ENCODE data around the gene PLSCR3. TPM values are rescaled to one million over a fixed set of nuclear protein-coding genes. Genes with fewer than 3 reads are reported as not detected.
A peak's percentile ranks its signal among the peaks of the same experiment; 100 is the strongest.

The PLSCR3 gene
- total RNA-seq, 1 donor from 2014 or later = 9.4 TPM

- DNase-seq = no peak
Observed at GRCh38 chr17:7426203-7426863, 32.0 kb upstream of the PLSCR3 start.

- DNase-seq = no peak
Observed at GRCh38 chr17:7425756-7426155, 31.4 kb upstream of the PLSCR3 start.

DNA sequence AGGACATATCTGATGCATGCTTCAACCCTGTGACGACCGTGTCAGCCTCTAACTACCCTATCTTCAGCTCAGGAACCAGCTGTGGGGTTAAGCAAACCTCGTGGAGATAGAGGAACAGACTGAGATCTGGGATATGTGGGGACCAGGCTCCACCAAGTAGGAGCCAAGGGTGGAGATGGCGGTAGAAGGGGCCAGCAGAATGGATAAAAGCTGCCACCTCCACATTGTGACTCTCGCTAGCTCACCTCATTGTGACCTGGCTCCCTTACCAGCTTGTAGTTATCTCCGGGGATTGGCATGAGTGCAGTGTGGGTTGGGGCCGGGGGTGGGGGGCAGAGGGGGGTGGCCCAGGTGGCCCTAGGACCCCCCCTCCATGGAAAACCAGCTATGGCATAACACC lies 31.0 kb upstream of the PLSCR3 start, which contains the start of gene SPEM2:
Gene SPEM2 (plus strand): TSS at position 301 of the 400 bp plus-strand sequence. CDS start 73 bp downstream, at position 374.
- DNase-seq = no peak

DNA sequence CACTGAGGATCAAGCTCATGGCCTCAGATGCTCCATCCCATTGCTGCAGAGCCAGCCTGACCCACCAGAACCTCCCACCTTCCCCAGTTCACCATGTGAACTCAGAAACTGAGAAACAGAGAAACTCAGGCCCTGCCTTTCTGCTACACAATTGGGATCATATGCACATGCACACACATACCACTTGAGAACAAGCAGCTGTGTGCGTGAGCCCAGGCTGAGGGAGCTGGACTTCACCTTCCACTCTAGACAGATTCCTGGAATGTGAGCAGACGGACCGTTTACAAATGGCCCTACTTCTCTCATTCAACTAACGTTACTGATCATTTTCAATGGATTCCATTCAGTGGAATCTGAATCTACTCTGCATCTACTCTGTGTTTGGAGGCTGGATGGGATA lies 29.4 kb upstream of the PLSCR3 start:
- DNase-seq = peak; percentile 50

DNA sequence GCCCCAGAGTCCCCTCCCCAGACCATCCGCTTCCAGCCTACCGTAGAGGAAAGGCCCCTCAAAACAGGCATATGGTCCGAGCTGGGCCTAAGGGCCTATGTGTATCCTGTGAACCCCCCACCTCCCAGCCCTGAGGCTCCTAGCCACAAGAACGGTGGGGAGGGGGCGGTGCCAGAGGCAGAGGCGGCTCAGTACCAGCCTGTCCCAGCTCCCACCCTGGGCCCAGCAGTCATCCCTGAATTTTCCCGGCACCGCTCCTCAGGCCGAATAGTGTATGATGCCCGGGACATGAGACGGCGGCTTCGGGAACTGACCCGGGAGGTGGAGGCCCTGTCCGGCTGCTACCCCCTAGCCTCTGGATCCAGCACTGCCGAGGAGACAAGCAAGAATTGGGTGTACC lies 26.9 kb upstream of the PLSCR3 start:
- no peak for DNase-seq

DNA sequence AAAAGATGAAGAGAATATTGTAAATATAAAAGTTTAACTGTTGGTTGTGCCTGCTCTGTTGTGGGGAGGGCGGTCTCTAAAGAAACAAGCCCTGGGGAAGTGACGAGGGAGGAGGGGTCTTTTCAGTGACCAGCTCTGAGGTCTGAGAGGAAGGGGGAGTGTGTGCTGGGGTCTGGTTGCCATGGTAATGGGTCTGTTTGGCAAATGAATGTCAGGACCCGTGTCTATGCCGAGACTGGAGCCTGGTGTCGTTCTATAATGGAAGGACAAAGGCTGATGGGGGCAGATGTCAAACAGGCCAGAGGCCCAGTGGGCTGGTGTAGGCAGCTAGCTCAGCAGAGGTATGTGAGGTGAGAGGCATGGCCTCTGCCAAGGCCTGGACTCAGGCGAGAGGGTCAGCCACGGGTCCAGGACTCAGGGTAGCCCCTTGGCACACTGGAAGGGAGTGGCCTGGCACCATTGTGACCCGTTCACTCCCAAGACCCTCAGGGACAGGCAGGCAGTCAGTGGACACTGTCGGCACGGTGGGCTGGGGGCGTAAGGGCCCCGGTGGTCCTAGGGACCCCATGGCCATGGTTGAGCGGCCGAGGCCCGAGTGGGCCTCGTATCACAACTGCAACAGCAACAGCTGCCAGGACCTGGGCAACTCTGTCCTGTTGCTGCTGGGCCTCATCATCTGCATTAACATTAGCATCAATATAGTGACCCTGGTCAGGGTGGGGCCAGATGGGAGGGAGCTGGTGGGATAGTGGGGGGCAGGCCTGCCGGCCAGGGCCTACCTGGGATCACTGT lies 25.7 kb upstream of the PLSCR3 start, which contains the start of gene SPEM1:
Gene SPEM1 (plus strand): TSS at position 506 of the 792 bp plus-strand sequence. CDS start 61 bp downstream, at position 567.
- no peak for DNase-seq

- no peak for DNase-seq
Observed at GRCh38 chr17:7418472-7419152, 24.3 kb upstream of the PLSCR3 start.

DNA sequence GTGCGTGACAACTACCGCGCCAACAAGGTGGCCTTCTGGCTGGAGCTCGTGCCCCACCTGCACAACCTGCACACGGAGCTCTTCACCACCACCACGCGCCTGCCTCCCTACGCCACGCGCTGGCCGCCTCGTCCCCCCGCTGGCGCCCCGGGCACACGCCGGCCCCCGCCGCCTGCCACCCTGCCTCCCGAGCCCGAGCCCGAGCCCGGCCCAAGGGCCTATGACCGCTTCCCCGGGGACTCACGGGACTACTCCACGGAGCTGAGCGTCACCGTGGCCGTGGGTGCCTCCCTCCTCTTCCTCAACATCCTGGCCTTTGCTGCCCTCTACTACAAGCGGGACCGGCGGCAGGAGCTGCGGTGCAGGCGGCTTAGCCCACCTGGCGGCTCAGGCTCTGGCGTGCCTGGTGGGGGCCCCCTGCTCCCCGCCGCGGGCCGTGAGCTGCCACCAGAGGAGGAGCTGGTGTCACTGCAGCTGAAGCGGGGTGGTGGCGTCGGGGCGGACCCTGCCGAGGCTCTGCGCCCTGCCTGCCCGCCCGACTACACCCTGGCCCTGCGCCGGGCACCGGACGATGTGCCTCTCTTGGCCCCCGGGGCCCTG lies 22.8 kb upstream of the PLSCR3 start:
- no peak for DNase-seq

DNA sequence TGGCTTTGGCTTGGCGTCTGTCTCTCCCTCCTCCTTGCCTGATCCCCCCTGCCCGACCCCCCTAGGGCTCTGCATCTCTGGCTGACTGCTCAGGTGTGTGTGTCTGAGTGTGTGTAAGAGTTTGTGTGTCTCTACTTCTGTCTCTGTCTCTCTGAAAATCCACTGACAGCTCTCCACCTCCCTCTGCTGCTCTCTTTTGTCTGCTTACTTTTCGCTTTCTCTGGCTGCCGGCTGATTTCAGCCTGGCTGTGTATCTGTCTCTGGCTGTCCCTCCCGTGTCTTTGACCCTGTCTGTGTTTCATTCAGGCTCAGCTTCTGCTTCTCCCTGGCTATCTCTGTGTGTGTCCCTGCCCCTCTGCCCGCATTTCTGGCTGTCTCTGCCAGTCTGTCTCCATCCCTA lies 22.0 kb upstream of the PLSCR3 start:
- DNase-seq = no peak

DNA sequence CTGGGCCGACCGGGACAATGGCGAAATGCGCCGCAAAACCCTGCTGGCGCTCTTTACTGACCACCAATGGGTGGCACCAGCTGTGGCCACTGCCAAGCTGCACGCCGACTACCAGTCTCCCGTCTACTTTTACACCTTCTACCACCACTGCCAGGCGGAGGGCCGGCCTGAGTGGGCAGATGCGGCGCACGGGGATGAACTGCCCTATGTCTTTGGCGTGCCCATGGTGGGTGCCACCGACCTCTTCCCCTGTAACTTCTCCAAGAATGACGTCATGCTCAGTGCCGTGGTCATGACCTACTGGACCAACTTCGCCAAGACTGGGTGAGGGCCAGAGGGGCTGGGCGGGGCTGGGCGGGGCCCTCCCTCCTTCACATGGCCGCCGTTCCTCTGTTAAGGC lies 21.5 kb upstream of the PLSCR3 start:
- DNase-seq = no peak

GRCh38 chr17:7414837-7415236 lies 20.5 kb upstream of the PLSCR3 start:
- no peak for DNase-seq

- DNase-seq = no peak
Observed at GRCh38 chr17:7413346-7413985, 19.1 kb upstream of the PLSCR3 start.

- DNase-seq = no peak
Observed at GRCh38 chr17:7411427-7411750, 17.1 kb upstream of the PLSCR3 start.

- no peak for DNase-seq
Observed at GRCh38 chr17:7410634-7411426, 16.5 kb upstream of the PLSCR3 start.

DNA sequence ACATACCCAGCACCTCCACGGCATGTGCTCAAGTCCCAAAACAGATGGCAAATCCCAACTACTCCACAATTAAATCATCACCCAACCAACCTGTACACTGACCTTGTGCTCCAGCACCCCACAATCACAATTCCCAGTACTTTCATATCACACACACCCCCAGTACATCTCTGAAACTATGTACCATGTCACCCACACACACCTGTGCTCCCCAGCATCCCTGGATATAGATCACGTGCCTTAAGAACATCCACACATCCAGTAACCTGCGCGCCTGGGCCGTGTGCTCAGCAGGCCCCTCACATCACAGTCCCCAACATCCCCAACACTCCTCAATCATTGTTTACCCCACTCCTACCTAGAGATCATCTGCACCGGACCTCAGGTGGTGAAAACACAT lies 15.4 kb upstream of the PLSCR3 start:
- DNase-seq = no peak

DNA sequence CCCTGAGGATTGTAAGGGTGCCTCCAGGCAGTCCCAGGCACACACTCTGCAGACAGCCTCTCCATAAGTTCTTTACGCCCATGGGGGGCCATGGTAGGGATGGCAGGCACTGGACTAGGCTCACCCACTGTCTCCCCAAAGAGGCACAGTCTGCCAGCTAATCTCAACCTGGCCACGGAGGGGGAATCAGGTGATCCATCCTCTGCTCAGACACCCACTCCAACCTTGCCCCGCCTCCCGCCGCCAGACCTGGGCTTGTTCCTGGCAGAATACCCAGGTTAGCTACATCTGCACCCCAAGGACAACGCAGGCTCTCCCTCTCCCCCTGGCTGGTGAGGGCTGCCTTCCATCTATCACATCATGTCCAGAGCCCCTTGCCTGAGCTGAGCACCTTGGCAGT lies 14.5 kb upstream of the PLSCR3 start:
- no peak for DNase-seq

DNA sequence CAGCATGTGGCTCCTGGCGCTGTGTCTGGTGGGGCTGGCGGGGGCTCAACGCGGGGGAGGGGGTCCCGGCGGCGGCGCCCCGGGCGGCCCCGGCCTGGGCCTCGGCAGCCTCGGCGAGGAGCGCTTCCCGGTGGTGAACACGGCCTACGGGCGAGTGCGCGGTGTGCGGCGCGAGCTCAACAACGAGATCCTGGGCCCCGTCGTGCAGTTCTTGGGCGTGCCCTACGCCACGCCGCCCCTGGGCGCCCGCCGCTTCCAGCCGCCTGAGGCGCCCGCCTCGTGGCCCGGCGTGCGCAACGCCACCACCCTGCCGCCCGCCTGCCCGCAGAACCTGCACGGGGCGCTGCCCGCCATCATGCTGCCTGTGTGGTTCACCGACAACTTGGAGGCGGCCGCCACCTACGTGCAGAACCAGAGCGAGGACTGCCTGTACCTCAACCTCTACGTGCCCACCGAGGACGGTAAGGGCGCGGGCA lies 14.0 kb upstream of the PLSCR3 start:
- DNase-seq = no peak

- DNase-seq = no peak
Observed at GRCh38 chr17:7407485-7408251, 13.3 kb upstream of the PLSCR3 start, which contains the start of gene NLGN2. NLGN2 (plus strand) TSS chr17:7407845; CDS start chr17:7408256, 411 bp downstream.

DNA sequence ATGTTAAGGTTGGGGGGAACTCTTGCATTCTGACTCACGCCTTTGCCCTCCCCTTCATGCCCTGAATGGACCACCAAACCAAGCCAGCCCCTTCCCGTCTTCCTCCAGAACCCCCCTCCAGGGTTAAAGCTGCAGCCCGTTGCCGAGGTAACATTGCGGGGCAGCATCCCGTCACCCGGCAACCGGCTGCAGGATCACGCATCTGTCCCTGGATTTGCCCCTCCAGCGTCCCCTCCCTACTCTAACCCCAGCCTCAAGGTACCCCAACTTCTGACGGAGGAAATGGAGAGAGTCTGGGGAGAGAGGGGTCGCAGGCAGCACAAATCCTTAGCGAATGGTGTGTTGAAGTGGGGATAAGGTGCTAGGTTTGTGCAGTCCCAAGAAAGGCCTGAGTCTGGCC lies 12.8 kb upstream of the PLSCR3 start:
- DNase-seq = no peak

- no peak for DNase-seq
Observed at GRCh38 chr17:7406235-7406825, 12.0 kb upstream of the PLSCR3 start.
